Kasumi-1 (cell line): ENCODE results near the gene LRMDA.
A peak's percentile ranks its signal among the peaks of the same experiment; 100 is the strongest.

Experiments
- DNase-seq, 2 experiments: peaks; one replicate each; lab custom pipeline; 2025; lab: John Stamatoyannopoulos, UW

LRMDA gene

GRCh38 chr10:76398043-76398710, 966.8 kb downstream of the LRMDA start:
- DNase-seq, result no peak

- no peak for DNase-seq
Observed at GRCh38 chr10:76399226-76399625, 967.8 kb downstream of the LRMDA start.

DNA sequence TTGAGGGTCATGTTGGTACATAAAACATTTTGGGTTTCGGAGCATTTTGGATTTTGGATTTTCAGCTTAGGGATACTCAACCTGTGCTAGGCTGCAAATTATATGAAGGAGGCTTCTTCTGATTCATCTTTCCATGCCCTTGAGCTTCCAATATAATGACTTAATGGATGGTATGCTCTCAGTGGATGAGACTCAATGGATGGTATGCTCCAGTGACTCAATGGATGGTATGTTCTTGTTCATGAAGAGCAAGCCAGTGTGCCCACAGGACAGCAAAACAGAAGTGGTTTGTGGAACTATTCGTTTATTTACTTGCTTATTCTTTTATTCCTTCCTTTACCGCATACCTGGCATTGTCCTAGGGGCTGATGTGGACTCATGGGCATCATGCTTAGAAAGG, 969.6 kb downstream of the LRMDA start:
- DNase-seq, result no peak

GRCh38 chr10:76403912-76404311, 972.5 kb downstream of the LRMDA start:
- DNase-seq, result peak; percentile 28 to 35

DNA sequence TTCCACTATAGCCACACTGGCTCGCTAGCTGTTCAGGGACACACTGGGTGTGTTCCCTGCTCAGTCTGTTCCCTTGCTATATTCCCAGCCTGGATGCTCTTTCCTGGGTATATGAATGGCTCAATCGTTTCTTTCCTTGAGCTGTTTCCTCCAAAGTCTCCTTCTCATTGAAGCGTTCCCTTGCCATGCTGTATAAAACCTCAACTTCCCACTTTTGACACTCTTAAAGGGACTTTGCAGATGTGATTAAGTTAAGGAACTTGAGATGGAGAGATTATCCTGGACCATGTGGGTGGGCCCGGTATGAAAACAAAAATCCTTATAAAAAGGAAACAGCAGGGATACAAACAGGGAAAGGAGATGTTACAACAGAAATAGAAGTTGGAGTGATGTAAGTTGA, 973.1 kb downstream of the LRMDA start:
- DNase-seq, result no peak

DNA sequence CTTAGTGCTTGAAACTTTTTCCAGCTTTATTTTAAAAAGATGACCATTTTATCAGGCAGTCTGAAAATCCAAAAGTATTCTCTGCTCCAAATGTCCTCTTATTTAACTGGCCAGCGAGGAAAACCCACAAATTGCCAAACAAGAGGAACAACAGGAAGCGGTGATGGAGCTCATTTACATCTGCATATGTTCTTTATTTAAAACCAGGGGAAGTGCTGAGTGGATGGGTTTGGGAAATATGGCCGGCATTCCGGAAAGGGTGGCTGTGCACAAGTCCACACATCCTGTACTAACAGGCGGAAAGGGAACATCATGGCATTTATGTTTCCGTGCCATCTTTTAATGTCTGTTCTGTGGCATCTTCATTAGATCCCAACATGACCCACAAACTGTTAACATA, 974.5 kb downstream of the LRMDA start:
- DNase-seq, result no peak

DNA sequence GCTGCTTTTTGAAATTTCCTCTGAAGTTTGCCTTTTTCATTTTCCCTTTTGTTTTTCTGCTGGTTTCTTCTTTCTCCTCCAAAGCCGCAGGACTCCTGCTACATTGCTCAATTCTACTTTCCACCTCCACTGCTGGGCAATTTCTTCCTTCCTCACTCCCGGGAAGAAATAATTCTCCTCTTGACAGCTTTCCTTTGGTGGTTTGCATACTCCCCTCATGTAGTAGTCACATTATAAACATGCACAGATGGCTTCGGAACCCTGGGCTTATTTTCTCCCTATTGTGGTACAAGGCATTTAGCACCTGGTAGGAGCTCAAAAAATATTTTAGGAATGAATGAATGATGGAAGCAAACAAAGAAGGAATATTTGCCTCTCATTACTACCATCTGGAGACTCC, 977.2 kb downstream of the LRMDA start:
- DNase-seq, result no peak

DNA sequence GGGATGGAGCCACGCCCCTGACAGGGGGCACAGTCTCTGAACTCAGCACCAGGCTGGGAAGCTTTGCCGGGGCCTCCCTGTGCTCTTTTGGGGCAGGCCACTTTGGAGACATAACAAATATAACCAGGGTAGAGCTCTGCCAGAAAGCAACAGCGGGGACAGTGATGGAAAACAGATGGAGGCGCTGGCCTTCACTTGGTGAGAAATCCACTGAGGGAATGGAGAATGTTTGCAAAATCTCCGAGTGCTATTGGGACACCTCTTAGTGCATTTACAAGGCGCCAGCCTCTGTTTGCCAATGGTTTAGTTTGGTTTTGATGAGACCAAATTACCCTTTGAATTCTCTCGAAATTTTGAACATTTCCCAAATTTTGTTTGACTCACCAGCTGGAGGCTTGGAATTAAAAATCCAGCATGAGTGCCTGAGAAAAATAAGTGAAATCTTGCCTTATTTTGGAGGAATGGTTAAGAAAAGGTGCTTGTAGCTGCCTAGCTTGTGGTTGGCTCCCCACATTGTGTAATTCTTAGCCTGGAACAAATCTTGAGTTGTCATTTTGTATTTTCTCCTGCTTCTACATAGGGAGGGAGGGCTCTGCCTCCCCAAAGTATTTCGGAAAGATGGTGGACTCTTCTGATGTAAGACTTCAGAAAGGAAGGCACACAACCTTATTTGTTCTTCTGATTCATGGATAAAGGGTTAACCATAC, 980.5 kb downstream of the LRMDA start:
- no peak for DNase-seq

- no peak for DNase-seq
Observed at GRCh38 chr10:76415554-76415953, 984.1 kb downstream of the LRMDA start.

DNA sequence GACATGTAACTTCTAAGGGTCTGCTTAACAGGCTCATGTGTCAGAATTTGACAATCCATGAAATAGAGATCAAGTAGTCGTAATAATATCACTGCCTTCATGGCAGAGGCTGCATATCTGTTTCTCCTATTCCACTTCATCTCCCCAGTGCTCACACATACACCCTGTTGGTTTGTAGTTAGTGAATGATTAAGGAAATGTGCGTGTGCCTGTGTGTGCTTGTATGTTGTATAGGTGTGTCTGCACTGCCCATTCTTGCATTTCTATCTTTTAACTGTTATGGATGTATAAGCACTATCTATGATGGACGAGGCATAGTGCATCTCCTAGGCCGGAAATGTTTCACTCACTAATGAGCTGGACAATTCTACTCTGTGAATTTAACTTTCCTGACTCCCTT, 985.2 kb downstream of the LRMDA start:
- no peak for DNase-seq

GRCh38 chr10:76420725-76421124, 989.3 kb downstream of the LRMDA start:
- DNase-seq, result no peak

DNA sequence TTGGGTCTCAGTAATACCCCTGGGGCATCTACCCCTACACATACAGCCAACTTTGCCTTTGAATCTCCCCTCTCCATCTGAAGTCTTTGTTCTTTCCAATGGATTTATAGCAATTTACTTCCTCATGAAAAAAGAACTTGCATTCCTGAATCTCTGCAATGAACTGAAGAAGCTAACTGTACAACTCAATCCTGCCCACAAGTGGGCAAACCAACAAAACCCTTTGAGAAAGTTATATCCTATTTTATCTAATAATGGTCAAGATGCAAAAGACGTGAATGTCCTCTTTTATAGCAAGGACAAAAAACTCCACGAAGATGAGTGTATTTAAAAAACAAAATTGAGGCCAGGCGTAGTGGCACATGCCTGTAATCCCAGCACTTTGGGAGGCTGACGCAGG, 991.3 kb downstream of the LRMDA start:
- no peak for DNase-seq

DNA sequence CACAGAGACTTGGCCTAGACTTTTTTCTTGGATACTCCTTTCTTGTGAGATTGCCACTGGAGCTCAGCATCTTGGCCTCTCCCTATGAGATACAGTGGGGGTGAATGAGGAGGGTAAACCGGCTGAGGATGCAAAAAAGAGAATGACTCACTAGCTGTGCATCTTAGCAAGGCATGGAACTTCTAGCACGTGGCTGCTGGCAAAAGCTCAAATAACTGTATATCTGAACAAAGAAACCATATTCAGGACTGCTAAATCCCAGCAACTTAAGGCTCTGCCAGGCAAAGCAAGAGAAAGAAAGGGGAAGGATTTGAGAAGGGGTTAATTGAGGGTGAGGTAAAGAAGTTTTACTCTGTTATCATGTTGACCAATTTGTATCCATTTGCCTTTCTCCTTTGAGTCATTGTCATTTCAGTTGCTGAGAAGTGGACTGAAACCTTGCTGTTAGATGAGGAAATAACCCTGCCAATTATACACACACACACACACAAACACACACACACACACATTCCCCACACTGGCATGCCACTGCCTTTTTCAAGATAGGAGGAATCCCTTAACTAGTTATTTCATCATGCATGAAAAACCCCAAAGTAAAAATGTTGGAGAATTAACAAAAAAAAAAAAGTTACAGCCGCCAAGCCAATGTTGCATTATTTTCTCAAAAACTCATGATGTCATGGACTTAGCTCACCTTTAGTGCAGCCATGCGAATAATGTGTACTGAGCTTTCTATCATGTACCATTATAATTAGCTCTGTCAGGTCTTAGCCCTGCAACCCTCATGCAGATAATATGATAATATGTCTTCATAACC, 997.3 kb downstream of the LRMDA start:
- no peak for DNase-seq

DNA sequence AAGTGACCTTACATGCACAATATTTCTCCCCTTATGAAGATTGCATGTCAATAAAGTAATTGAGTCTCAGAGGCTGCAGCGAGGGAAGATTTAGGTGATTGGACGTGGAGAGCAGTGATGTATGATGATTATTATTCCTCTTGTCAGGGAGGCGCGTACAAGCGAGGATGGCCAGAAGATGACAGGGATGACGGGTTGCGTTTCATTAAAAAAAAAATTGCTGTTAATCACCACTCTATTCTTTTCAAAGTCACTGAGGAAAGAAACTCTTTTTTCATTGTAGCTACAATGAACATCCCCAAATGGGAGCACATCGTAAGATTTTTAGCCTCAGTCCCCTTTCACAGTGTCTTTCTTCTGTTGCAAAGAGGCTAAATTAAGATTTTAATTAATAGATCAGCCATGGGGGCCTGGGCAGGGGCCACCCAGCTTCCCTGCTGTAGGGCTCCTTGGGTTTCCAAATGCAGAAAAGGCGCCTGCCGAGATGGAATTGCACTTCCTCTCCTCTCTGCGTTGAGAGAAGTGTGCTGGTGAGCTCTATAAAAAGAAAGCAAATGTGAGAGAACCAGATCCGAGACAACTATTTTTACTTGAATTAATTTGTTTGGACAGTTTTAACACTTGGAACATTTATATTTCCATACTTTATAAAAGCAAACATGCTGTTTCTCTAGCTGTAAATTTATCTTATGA, 998.1 kb downstream of the LRMDA start:
- no peak for DNase-seq

GRCh38 chr10:76430061-76430645, 998.7 kb downstream of the LRMDA start:
- no peak for DNase-seq

- no peak for DNase-seq
Observed at GRCh38 chr10:76432016-76433012, 1000.9 kb downstream of the LRMDA start.

- DNase-seq, result no peak
Observed at GRCh38 chr10:76433161-76434005, 1002.0 kb downstream of the LRMDA start.

DNA sequence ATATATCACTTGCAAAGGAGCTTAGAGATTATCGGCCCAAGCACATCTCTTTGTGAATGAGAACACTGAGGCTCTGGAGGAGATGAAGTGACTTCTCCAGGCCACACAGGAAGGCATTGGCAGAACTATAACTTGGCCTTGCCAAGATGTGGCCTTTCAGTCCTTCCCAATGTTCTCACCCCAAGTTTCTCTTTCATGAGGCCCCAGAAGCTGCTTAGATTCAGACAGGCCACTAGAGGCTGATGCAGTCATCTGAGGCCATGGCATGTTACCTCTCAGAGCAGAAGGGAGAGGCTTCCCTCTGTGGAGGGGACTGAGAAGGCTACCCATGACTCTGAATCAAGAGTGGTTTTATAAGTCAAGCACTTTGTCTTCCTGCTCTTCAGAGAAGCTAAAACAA, 1003.7 kb downstream of the LRMDA start:
- DNase-seq, result no peak

DNA sequence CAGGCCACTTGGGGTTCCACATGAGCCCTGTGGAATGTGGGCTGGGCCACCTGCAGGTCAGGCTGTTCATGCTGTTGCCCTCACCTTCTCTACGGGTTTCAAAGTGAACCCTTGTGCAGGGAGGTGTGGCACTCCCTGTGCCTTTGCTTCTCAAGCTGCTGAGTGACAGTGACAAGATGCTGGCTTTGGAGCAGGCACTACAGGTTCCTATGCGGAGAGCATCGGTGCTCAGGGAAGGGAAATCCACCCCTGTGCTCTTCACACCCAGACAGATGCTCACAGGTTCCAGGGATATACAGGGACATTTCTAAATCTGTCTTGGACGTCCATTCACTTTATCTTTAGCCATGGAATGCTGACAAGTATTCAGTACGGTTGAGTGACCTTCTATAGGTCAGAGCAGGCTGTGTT, 1005.0 kb downstream of the LRMDA start:
- DNase-seq, result no peak

DNA sequence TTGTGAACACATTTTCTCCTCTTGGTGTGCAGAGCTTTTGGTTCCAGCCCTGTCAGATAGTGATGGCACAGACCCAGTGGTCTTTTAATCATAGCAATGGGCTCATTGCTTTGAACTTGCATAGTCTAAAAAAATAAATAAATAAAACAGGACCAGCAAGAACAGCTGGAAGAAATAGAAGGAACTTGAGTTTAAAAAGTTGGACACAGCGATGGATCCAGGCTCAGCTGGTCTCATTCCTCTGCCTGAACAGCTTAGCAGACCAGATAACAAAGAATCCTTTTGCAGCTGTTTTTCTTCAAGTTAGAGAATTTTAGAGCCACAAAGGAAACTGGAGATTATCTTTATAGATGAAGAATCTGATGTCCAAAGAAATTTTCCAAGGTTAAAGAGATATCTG, 1005.6 kb downstream of the LRMDA start:
- DNase-seq, result no peak
